Subcutaneous abdominal adipose tissue (tissue), 5 donors: ENCODE measurements around the gene TFF2.

Experiments
- H3K27ac ChIP-seq: one replicate; pipeline ENCODE4 v1.7.0; 2013; ENCODE audit warnings: low read depth, mild to moderate bottlenecking, inconsistent platforms, low read length, moderate library complexity
- H3K27me3 ChIP-seq, 5 donors: one replicate each; pipeline ENCODE4 v1.7.0; 2013; ENCODE audit warnings: low read length in 5 of 5, inconsistent platforms in 1 of 5; ENCODE audit not compliant: control insufficient read depth in 5 of 5, insufficient read depth in 4 of 5
- H3K36me3 ChIP-seq, 5 donors: one replicate each; pipeline ENCODE4 v1.7.0; 2013; ENCODE audit warnings: low read length in 5 of 5; ENCODE audit not compliant: control insufficient read depth in 5 of 5, insufficient read depth in 5 of 5
- H3K4me1 ChIP-seq, 5 donors: one replicate each; pipeline ENCODE4 v1.7.0; 2013; ENCODE audit warnings: low read length in 5 of 5, mild to moderate bottlenecking in 3 of 5, moderate library complexity in 1 of 5; ENCODE audit not compliant: control insufficient read depth in 5 of 5, insufficient read depth in 5 of 5
- H3K4me3 ChIP-seq, 5 donors: one replicate each; pipeline ENCODE4 v1.7.0; 2013; ENCODE audit warnings: low read length in 5 of 5, low read depth in 1 of 5
- H3K9ac ChIP-seq, 5 donors: one replicate each; pipeline ENCODE4 v1.7.0; 2013; ENCODE audit warnings: low read length in 5 of 5, mild to moderate bottlenecking in 4 of 5, moderate library complexity in 3 of 5
- H3K9me3 ChIP-seq, 5 donors: one replicate each; pipeline ENCODE4 v1.7.0; 2013; ENCODE audit warnings: low read length in 5 of 5; ENCODE audit not compliant: control insufficient read depth in 5 of 5
- donor health status: healthy.
- donor health status: healthy.
- donor health status: healthy.
- donor health status: healthy.
- donor health status: healthy.

TFF2 gene

GRCh38 chr21:42308914-42309752 is 41.7 kb downstream of the TFF2 start:
- Histone ChIP-seq H3K27me3 (peaks cover 14 to 29% (median 16%) of the 10 kb centered on the region in 5 donors), H3K27ac (no peak overlapping the region), H3K4me1 (peaks cover 0 to 29% (median 5%) of the 10 kb centered on the region in 5 donors), H3K9me3 (no peaks in the 10 kb centered on the region), H3K9ac (no peak overlapping the region), H3K36me3 (no peaks in the 10 kb centered on the region), H3K4me3 (no peak overlapping the region)

DNA sequence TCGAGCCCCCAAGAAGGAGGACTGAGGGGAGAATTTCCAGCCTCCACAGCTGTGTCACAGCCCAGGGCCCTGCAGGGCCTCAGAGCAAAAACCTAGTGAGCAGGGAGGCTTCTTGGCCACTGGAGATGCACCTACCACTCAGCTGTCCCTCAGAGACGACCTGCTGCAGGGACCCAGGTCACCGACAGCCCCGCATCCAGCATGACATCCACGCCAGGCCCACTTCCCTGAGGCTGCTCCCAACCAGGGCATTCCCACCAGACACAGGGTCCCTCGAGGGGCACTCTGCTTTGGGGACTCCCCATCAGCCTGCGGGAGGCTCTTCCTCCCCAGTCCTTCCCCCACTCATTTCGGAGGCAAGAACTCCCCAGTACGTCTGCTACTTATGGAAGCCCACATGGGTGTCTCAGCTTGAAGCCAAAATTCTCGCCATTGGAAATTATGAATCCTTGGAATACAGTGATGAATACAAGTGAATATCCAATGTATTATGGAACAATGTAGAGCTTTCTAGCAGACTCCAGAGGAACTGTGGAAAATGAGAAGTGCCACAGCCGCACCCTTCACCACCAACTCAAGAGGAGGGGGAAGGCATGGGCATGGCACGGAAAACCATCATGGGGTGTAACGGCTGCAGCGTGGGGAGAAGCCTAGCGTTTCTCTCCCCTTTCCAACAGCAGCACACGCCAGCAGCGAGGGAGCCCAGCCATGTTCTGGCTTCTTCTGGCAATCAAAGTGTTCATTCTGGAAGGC is 42.5 kb downstream of the TFF2 start:
- Histone ChIP-seq H3K4me3 (no peak overlapping the region), H3K9ac (no peak overlapping the region), H3K4me1 (peaks cover 0 to 23% (median 5%) of the 10 kb centered on the region in 5 donors), H3K9me3 (no peaks in the 10 kb centered on the region), H3K36me3 (no peaks in the 10 kb centered on the region), H3K27me3 (peaks cover 14 to 29% (median 16%) of the 10 kb centered on the region in 5 donors), H3K27ac (no peak overlapping the region)

GRCh38 chr21:42307106-42307505 is 43.7 kb downstream of the TFF2 start:
- Histone ChIP-seq H3K36me3 (no peaks in the 10 kb centered on the region), H3K9ac (no peak overlapping the region), H3K27ac (no peak overlapping the region), H3K27me3 (peaks cover 9 to 29% (median 15%) of the 10 kb centered on the region in 5 donors), H3K4me1 (peaks cover 0 to 33% (median 8%) of the 10 kb centered on the region in 5 donors), H3K9me3 (no peaks in the 10 kb centered on the region), H3K4me3 (no peak overlapping the region)

GRCh38 chr21:42306366-42307035 is 44.3 kb downstream of the TFF2 start:
- Histone ChIP-seq H3K27me3 (peaks cover 9 to 29% (median 15%) of the 10 kb centered on the region in 5 donors), H3K9ac (no peak overlapping the region), H3K27ac (no peak overlapping the region), H3K4me1 (peaks cover 2 to 39% (median 14%) of the 10 kb centered on the region in 5 donors), H3K36me3 (no peaks in the 10 kb centered on the region), H3K4me3 (no peak overlapping the region), H3K9me3 (no peaks in the 10 kb centered on the region)

DNA sequence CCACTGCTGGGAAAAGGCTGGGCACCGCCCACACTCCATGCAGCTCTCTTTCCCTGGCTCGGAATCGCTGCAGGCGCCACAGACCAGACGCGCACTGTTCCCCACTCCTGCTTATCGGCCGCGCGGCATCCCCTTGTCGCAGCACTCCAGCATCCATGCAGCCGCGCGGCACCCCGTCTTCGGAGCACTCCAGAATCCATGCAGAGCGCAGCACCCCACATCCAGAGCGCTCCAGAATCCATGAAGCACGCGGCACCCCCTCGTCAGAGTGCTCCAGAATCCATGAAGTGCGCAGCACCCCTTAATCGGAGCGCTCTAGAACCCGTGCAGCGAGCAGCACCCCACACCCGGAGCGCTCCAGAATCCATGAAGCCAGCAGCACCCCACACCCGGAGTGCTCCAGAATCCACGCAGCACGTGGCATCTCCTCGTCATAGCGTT is 45.1 kb downstream of the TFF2 start:
- Histone ChIP-seq H3K4me1 (peaks cover 2 to 47% (median 20%) of the 10 kb centered on the region in 5 donors), H3K27me3 (peaks cover 9 to 29% (median 15%) of the 10 kb centered on the region in 5 donors), H3K27ac (no peak overlapping the region), H3K9ac (no peak overlapping the region), H3K4me3 (no peak overlapping the region), H3K36me3 (no peaks in the 10 kb centered on the region), H3K9me3 (no peaks in the 10 kb centered on the region)

DNA sequence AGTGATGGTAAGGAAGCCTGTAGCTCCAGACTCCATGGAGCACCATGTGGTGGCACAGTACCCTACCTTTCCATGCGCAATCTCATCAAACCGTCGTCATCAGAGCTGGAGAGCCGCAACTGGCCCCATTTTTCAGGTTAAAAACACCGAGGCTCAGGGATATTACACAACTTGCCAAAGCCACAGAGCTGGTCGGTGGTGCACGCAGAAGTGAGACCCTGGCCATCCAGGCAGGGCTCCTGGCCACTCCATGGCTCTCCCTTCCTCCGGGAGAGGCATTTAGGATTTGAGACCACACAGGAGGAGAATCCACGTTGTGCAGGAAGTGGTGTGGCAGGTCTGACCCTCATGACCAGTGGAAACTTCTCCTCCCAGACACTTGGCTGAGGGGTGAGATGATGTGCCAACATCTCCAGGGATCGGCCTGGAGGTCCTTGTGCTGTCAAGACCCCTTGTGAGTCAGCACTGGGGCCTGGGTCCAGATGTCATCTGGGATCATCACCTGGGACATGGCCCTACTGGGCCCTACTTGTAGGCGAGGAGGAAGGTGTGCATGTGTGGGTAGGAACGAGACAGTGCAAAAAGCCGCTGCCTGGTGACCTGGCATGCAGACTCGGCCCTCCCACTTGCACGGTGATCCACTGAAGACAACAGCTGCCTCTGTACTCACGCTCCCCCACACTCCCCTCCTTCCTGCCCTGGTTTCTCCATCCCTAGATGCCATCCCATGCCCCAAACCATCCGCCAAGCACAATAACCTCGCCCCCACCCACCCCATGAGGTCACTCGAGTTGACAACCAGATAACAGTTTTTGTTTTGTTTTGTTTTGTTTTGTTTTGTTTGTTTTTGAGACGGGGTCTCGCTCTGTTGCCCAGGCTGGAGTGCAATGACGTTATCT is 46.0 kb downstream of the TFF2 start:
- Histone ChIP-seq H3K36me3 (no peaks in the 10 kb centered on the region), H3K27ac (no peak overlapping the region), H3K9me3 (no peaks in the 10 kb centered on the region), H3K27me3 (peaks cover 9 to 23% (median 12%) of the 10 kb centered on the region in 5 donors), H3K9ac (no peak overlapping the region), H3K4me1 (peaks cover 2 to 54% (median 23%) of the 10 kb centered on the region in 5 donors), H3K4me3 (no peak overlapping the region)

- Histone ChIP-seq H3K4me1 (peaks cover 2 to 54% (median 27%) of the 10 kb centered on the region in 5 donors), H3K9ac (no peak overlapping the region), H3K27me3 (peaks cover 5 to 16% (median 10%) of the 10 kb centered on the region in 5 donors), H3K36me3 (no peaks in the 10 kb centered on the region), H3K27ac (no peak overlapping the region), H3K9me3 (no peaks in the 10 kb centered on the region), H3K4me3 (no peak overlapping the region)
Observed at GRCh38 chr21:42303443-42303842, 47.4 kb downstream of the TFF2 start.

- Histone ChIP-seq H3K27ac (peak overlapping the region; percentile 74), H3K4me3 (no peak overlapping the region), H3K9ac (no peak overlapping the region), H3K27me3 (peaks cover 3 to 11% (median 7%) of the 10 kb centered on the region in 5 donors), H3K36me3 (peaks cover 0 to under 1% (median 0%) of the 10 kb centered on the region in 5 donors), H3K9me3 (no peaks in the 10 kb centered on the region), H3K4me1 (peaks cover 2 to 57% (median 27%) of the 10 kb centered on the region in 5 donors)
Observed at GRCh38 chr21:42302794-42303193, 48.0 kb downstream of the TFF2 start.

- Histone ChIP-seq H3K27me3 (peaks cover 3 to 11% (median 6%) of the 10 kb centered on the region in 5 donors), H3K27ac (peak overlapping the region; percentile 74), H3K4me1 (peaks cover 2 to 57% (median 27%) of the 10 kb centered on the region in 5 donors), H3K36me3 (peaks cover 0 to 7% (median 3%) of the 10 kb centered on the region in 5 donors), H3K4me3 (no peak overlapping the region), H3K9me3 (no peaks in the 10 kb centered on the region), H3K9ac (peak overlapping the region in 1 of 5 donors; percentile 18)
Observed at GRCh38 chr21:42302076-42302650, 48.6 kb downstream of the TFF2 start.
